AG04449 (cell line): Measurements from ENCODE around the gene POP4.
"Not testable (repeated sequence)": the region's sequence is repeated elsewhere in the genome, so short reads cannot be mapped to it uniquely, and the experiment has no call there.

ENCODE experiments used
- CTCF ChIA-PET: fragments of 350-600 bp; formaldehyde crosslinking; extraction: SDS; loops from one replicate; lab custom pipeline; 2021; ENCODE audit warnings: antibody characterized with exemption; lab: Yijun Ruan, JAX
- POLR2A ChIA-PET: fragments of 400-600, 350-600 bp; formaldehyde crosslinking; extraction: SDS; loops from one replicate; lab custom pipeline; 2020; ENCODE audit warnings: antibody characterized with exemption, inconsistent platforms; lab: Yijun Ruan, JAX
- DNase-seq: peaks from one replicate; pipeline ENCODE4 v3.0.0-alpha.2; 2010; ENCODE audit warnings: low read depth, low spot score
- H3K4me3 ChIP-seq: 2 replicates; pipeline ENCODE4 v1.5.1; 2011; ENCODE audit warnings: low read depth, mild to moderate bottlenecking, control low read depth, low read length
- TF ChIP-seq, protein P1 (sequence below): IDR thresholded peaks from one replicate; pipeline ENCODE4 v1.5.1; 2011; ENCODE audit warnings: mild to moderate bottlenecking, moderate library complexity, low read length, control low read depth, inconsistent platforms; ENCODE audit not compliant: insufficient read depth; ENCODE audit errors: missing control alignments

Gene POP4, protein sequence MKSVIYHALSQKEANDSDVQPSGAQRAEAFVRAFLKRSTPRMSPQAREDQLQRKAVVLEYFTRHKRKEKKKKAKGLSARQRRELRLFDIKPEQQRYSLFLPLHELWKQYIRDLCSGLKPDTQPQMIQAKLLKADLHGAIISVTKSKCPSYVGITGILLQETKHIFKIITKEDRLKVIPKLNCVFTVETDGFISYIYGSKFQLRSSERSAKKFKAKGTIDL

DNA sequence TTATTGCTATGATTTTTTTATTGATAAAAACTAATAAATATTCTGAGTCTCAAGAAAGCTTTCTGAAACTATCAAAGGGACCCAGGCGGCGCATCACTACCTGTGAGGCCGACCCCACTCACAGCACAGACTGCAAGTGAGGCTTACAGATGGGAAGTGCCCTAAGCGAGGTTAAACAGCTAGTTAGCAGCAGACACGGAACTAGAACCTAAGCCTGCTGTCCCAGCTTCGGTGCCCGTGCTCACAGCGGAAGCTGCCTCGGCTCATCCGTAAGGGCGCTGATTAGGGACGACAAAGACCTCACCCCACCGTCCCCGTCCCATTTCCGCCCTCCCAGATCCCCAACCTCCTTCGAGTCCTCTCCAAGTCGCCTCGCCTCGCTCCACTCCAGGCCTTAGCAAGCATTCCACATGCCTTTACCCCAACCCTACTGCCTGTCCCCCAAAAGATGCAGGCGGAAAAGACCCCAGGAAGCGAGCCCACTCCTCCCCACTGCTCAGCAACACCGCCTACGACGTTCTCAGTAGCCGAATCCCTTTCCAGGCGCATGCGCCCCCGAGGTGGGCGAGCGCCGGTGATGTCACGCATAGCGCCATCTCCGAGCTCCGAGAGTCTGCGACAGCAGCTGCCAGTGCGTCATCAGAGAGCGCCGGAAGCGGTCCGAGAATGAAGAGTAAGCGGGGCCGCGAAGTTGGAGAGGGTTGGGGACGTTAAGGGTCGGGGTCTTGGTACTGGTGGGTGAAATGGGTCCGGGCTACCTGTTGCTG lies at the start of gene POP4:
TSS of gene POP4 (plus strand) at position 631 of the 767 bp plus-strand sequence. CDS start at position 667, 36 bp downstream.
- DNase-seq: peak; percentile 57
- peak within 1 kb of the TSS; percentile 95 for H3K4me3 ChIP-seq
- POLR2A ChIA-PET: interaction anchor here (0.5 to 2.0 kb wide), 11 partner anchors 11 to 361 kb away, joined by 3 to 11 read pairs (median 4); partner anchors contain the start of genes C19orf12 and PLEKHF1
- TF ChIP-seq, protein P1, sequence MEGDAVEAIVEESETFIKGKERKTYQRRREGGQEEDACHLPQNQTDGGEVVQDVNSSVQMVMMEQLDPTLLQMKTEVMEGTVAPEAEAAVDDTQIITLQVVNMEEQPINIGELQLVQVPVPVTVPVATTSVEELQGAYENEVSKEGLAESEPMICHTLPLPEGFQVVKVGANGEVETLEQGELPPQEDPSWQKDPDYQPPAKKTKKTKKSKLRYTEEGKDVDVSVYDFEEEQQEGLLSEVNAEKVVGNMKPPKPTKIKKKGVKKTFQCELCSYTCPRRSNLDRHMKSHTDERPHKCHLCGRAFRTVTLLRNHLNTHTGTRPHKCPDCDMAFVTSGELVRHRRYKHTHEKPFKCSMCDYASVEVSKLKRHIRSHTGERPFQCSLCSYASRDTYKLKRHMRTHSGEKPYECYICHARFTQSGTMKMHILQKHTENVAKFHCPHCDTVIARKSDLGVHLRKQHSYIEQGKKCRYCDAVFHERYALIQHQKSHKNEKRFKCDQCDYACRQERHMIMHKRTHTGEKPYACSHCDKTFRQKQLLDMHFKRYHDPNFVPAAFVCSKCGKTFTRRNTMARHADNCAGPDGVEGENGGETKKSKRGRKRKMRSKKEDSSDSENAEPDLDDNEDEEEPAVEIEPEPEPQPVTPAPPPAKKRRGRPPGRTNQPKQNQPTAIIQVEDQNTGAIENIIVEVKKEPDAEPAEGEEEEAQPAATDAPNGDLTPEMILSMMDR: no peak
- CTCF ChIA-PET: interaction anchor here (1.0 to 22.2 kb wide), 8 partner anchors 9 to 124 kb away, joined by 3 to 647 read pairs (median 72); partner anchors contain the start of genes C19orf12 and PLEKHF1

DNA sequence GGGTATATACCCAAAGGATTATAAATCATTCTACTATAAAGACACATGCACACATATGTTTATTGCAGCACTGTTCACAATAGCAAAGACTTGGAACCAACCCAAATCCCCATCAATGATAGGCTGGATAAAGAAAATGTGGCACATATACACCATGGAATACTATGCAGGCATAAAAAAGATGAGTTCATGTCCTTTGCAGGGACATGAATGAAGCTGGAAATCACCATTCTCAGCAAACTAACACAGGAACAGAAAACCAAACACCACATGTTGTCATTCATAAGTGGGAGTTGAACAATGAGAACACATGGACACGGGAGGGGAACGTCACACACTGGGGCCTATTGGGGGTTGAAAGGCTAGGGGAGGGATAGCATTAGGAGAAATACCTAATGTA lies 47.0 kb upstream of the POP4 start:
- CTCF ChIA-PET, DNase-seq, POLR2A ChIA-PET, H3K4me3 ChIP-seq: not testable (repeated sequence)

DNA sequence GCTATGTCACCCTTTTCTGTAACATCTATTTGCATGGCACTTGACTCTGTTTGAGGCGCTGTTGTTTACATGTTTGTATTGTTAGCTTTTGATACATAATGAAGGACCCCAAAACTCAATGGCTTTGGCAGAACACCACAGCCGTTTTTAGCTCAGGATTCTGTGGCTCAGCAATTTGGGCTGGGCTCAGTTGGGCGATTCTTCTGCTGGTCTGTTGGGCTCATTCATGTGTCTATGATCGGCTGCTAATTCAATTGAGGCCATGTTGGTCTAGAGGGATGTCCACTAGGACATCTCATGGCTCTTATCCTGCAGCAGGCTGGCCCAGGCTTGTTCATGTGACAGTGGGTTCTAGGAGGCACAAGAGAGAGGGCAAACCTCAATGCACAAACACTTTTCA lies 46.3 kb upstream of the POP4 start:
- no peak overlapping the region for H3K4me3 ChIP-seq
- CTCF ChIA-PET: no interaction called here
- TF ChIP-seq, protein P1: no peak
- no peak for DNase-seq
- POLR2A ChIA-PET: no interaction called here

DNA sequence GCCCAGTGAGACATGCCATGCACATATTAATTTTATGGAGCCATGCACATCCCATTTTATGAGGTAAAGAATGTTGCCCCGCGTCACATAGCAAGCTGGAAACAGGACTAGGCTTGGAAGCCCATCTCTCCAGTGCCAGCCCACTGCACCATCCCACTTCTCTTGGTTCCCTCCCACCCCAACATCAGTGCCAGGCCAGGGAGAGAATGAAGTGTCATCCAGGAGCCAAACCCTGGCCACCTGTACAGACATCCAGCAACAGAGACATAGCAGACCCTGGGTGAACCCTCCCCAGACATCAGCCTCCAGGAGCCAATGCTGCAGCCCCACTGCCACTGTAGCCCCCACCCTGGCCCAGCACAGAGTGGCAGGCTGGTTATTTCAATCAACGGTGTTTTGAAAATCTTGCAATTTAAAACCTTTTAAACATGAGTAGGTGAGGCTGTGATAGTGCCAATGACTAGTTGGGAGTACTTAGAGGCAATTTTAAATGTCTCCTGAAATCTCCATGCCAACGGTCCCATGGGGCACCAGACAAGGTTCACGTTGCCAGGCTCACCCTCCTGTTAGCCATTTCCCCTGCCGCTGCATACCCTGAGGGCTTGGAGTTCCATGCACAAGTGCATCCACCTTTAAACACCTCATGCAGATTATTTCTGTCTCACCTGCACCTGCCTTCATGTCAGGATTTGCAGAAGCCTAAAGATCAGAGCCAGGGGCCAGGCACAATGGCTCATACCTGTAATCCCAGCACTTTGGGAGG lies 45.6 kb upstream of the POP4 start:
- no peak overlapping the region for H3K4me3 ChIP-seq
- TF ChIP-seq, protein P1: no peak
- no peak for DNase-seq
- POLR2A ChIA-PET: no interaction called here
- CTCF ChIA-PET: no interaction called here

DNA sequence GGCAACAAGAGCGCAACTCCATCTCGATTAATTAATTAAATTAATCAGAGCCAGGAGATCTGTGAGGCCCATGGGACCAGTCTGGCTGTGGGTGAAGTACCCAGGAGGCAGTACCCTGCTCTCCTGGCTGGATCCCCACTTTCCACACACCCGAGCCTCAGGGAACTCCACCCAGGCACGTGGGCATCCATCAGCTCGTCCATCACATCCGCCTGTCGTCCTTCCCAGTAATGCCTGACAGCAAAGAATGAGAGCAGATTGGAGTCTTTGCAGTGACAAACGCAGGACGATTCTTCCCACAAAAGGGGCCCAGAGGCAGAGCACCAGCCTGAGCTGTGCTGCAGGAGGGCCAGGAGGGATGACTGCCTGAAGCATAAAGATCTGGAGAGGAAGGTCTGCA lies 44.5 kb upstream of the POP4 start:
- TF ChIP-seq, protein P1: no peak
- DNase-seq: no peak
- H3K4me3 ChIP-seq: no peak overlapping the region
- CTCF ChIA-PET: no interaction called here
- POLR2A ChIA-PET: no interaction called here

DNA sequence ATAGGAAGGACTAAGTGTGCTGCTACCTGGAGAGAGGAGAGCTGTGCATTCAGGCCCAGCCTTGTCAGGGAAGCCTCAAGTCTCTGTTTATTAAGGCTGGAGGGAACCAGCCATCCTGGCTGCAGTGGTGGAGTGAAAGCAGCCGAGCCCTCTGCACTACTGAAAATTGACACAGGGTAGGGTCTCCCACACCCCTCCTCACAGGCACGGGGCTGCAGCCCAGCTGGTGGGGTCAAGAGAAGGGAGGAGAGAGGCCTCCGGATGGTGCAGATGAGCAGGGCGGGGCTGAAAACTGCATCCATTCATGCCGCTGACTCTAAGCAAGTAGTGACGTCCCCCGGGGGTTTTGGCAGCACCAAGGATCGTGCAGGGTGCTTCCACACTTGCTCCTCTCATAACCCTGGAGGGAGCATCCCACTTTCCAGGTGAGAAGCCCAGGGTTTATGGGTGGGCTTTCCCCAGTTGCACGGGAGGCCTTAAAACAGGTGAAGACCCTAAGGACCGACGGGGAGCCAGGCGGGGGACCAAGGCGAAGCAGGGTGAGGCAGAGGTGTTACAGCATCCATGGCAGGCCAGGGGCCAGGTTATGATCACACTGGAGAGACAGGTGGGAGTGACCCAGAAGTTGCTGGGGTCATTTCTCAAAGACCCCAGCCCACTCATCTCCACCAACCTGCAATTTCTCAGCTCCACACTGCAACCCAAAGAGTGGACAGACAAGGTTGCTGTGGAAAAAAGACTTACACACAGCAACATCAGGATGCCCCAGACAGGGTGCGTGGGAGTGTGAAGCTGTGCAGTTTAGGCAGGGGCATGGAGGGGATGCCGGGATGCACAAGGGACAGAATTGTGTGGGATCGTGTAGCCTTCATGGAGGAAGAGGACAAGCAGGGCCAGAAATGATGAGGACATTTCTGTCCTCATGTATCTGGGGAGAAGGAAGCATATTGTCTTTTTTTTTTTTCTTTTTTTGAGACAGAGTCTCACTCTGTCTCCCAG lies 43.5 kb upstream of the POP4 start:
- H3K4me3 ChIP-seq: no peak overlapping the region
- ChIA-PET CTCF (no interaction called here), POLR2A (no interaction called here)
- DNase-seq: no peak
- TF ChIP-seq, protein P1: no peak
